Amniotic stem cell (primary cell): ENCODE data around the gene SMIM29.
A peak's percentile ranks its signal among the peaks of the same experiment; 100 is the strongest.
"Not testable (repeated sequence)": the region's sequence is repeated elsewhere in the genome, so short reads cannot be mapped to it uniquely, and the experiment has no call there.

Experiments used
- DNase-seq: peaks from one replicate; lab custom pipeline; 2025; lab: John Stamatoyannopoulos, UW

The SMIM29 gene

DNA sequence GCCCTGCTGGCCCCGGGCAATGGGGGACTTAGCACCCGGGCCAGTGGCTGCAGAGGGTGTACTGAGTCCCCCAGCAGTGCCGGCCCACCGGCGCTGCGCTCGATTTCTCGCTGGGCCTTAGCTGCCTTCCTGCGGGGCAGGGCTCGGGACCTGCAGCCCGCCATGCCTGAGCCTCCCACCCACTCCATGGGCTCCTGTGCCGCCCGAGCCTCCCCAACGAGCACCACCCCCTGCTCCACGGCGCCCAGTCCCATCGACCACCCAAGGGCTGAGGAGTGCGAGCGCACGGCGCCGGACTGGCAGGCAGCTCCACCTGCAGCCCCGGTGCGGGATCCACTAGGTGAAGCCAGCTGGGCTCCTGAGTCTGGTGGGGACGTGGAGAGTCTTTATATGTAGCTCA is 20.3 kb upstream of the SMIM29 start:
- DNase-seq, result not testable (repeated sequence)

GRCh38 chr6:34267746-34268145 is 18.9 kb upstream of the SMIM29 start:
- DNase-seq, result no peak

GRCh38 chr6:34263484-34263883 is 14.7 kb upstream of the SMIM29 start:
- not testable (repeated sequence) for DNase-seq

DNA sequence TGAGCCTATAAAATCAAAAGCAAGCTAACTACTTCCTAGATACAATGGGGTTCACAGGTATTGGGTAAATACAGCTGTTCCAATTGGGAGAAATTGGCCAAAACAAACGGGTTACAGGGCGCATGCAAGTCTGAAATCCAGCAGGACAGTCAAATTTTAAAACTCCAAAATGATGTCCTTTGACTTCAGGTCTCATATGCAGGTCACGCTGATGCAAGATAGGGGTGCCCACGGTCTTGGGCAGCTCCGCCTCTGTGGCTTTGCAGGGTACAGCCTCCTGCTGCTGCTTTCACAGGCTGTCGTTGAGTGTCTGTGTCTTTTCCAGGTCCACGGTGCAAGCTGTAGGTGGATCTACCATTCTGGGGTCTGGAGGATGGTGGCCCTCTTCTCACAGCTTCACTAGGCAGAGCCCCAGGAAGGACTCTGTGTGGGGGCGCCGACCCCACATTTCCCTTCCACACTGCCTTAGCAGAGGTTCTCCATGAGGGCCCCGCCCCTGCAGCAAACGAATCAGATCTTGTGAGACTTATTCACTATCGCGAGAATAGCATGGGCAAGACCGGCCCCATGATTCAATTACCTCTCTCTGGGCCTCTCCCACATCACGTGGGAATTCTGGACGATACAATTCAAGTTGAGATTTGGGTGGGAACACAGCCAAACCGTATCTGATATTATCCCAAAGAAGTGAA is 11.9 kb upstream of the SMIM29 start:
- no peak for DNase-seq

DNA sequence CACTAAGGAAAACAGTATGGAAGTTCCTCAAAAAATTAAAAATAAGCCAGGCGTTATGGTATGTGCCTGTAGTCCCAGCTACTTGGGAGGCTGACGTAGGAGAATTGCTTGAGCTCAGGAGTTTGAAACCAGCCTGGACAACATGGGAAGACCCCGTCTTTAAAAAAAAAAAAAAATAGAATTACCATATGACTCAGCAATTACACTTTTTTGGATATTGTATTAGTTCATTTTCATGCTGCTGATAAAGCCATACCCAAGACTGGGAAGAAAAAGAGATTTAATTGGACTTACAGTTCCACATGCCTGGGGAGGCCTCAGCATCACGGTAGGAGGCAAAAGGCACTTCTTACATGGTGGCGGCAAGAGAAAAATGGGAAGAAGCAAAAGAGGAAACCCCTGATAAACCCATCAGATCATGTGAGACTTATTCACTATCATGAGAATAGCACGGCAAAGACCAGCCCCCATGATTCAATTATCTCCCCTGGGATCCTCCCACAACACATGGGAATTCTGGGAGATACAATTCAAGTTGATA is 10.8 kb upstream of the SMIM29 start:
- DNase-seq, result no peak

GRCh38 chr6:34252395-34252794 is 3.6 kb upstream of the SMIM29 start:
- not testable (repeated sequence) for DNase-seq

DNA sequence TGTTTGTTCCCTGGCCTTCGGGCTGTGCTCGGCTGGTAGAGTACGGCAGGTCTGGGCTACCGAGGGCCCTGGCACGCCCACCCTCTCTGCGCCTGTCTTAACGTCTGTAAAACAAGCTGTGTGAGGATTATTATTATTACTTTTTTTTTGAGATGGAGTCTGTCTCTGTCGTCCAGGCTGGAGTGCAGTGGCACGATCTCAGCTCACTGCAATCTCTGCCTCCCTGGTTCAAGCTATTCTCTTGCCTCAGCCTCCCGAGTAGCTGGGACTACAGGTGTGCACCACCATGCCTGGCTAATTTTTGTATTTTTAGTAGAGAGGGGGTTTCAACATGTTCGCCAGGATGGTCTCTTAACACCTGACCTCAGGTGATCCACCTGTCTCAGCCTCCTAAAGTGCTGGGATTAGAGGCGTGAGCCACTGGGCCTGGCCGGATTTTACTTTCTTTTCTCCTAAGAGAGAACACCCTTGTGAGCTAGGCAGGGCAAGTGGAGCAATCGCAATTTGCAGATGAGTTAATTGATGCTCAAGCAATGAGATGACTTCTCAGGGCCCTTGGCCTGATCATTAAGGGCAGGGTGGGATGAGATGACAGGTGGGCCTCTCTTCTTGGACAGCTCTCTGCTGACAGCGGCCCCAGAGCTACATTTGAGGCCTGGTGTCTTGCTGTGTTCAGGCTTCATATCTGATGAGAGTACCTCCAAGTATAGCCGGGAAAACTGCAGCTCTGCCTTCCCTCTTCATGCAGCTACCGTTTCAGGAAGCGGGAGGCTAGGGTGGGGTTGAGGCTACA is 859 bp upstream of the SMIM29 start:
- no peak for DNase-seq

- DNase-seq, result no peak
Observed at GRCh38 chr6:34248198-34248726, 544 bp downstream of the SMIM29 start.

- no peak for DNase-seq
Observed at GRCh38 chr6:34247481-34248197, 1.2 kb downstream of the SMIM29 start.

- peak; percentile 15 for DNase-seq
Observed at GRCh38 chr6:34246563-34247391, 2.0 kb downstream of the SMIM29 start.

GRCh38 chr6:34246249-34246562 is 2.6 kb downstream of the SMIM29 start:
- no peak for DNase-seq

GRCh38 chr6:34245761-34246140 is 3.1 kb downstream of the SMIM29 start:
- not testable (repeated sequence) for DNase-seq

- not testable (repeated sequence) for DNase-seq
Observed at GRCh38 chr6:34245032-34245760, 3.6 kb downstream of the SMIM29 start.

GRCh38 chr6:34243901-34244884 is 4.6 kb downstream of the SMIM29 start:
- DNase-seq, result peak; percentile 87

DNA sequence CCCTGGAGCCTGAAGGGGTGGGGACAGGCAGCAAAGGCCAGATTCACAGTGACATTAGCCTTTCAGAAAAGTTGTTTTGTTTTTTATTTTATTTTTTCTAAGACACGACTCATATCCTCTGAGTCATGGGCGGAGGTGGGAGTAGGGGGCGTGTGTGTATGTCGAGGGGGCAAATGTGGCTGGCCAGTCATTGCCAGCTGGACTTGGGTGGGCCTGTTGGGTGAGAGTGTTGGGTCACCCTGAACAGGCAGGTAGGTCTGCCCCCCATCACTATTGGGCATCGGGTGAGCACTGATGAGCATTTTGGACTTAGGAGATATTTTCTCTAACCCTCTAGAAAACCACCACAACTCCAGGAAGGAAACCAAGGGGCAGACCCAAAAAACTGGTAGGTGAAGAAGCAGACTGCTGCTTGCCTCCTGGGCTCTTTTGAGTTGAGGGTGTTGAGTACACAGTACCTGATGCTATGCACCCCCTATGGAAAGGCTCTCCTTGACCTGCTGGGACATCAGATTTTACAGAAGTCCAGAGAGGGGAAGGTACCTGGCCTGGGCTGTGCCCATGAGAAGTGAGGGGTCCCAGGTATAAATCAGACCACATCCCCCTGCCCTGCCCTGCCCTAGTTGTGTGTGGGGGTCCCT is 5.6 kb downstream of the SMIM29 start:
- DNase-seq, result no peak

- DNase-seq, result no peak
Observed at GRCh38 chr6:34242252-34243130, 6.3 kb downstream of the SMIM29 start.

GRCh38 chr6:34241351-34242215 is 7.2 kb downstream of the SMIM29 start:
- DNase-seq, result no peak
